Measurements from ENCODE around the gene DNAH10. TPM values are rescaled to one million over a fixed set of nuclear protein-coding genes. Genes with fewer than 3 reads are reported as not detected.

Gene DNAH10
- 0.48 TPM for polyA plus RNA-seq (2013, experiment 1 of 4)
- 0.20 TPM for polyA plus RNA-seq (2013, experiment 2 of 4)
- polyA plus RNA-seq (2013, experiment 3 of 4), result 0.11 TPM
- 0.24 TPM for polyA plus RNA-seq (2013, experiment 4 of 4)

GRCh38 chr12:123761841-123762714 is at the start of gene DNAH10:
Gene DNAH10 (plus strand): TSS chr12:123762301. CDS start chr12:123762337, 36 bp downstream.
- 2 to 3% methylated on average over 105 of the region's 105 CpGs for WGBS, 2 experiments

GRCh38 chr12:123712780-123713319 is 49.3 kb upstream of the DNAH10 start:
- Histone ChIP-seq H3K4me1 (ENCODE audit: control insufficient read depth, insufficient read depth, low read length) (peaks cover 9% of the 10 kb centered on the region), H3K9me3 (ENCODE audit: control insufficient read depth, low read length) (no peaks in the 10 kb centered on the region), H3K27ac (ENCODE audit: insufficient read depth, low read depth, low read length, poor library complexity, severe bottlenecking) (peak overlapping the region; percentile 38), H3K36me3 (ENCODE audit: control insufficient read depth, insufficient read depth, low read length) (no peaks in the 10 kb centered on the region), H3K27me3 (ENCODE audit: control insufficient read depth, insufficient read depth, low read length, poor library complexity, severe bottlenecking) (no peaks in the 10 kb centered on the region), H3K4me3 (ENCODE audit: insufficient read depth, low read depth, low read length) (peak overlapping the region; percentile 77)
- 1 to 2% methylated on average over 26 of the region's 26 CpGs for WGBS, 2 experiments

More at GRCh38 chr12:123761841-123762714, at the start of gene DNAH10:
- Histone ChIP-seq H3K4me1 (ENCODE audit: control insufficient read depth, insufficient read depth, low read length) (peaks cover 2% of the 10 kb centered on the region), H3K27ac (ENCODE audit: insufficient read depth, low read depth, low read length, poor library complexity, severe bottlenecking) (no peak within 1 kb of the TSS), H3K27me3 (ENCODE audit: control insufficient read depth, insufficient read depth, low read length, poor library complexity, severe bottlenecking) (peaks cover 27% of the 10 kb centered on the region), H3K36me3 (ENCODE audit: control insufficient read depth, insufficient read depth, low read length) (no peaks in the 10 kb centered on the region), H3K4me3 (ENCODE audit: insufficient read depth, low read depth, low read length) (peak within 1 kb of the TSS; percentile 37), H3K9me3 (ENCODE audit: control insufficient read depth, low read length) (no peaks in the 10 kb centered on the region)

- Histone ChIP-seq H3K9me3 (ENCODE audit: control insufficient read depth, low read length) (no peaks in the 10 kb centered on the region), H3K36me3 (ENCODE audit: control insufficient read depth, insufficient read depth, low read length) (no peaks in the 10 kb centered on the region), H3K27ac (ENCODE audit: insufficient read depth, low read depth, low read length, poor library complexity, severe bottlenecking) (no peak overlapping the region), H3K27me3 (ENCODE audit: control insufficient read depth, insufficient read depth, low read length, poor library complexity, severe bottlenecking) (no peaks in the 10 kb centered on the region), H3K4me1 (ENCODE audit: control insufficient read depth, insufficient read depth, low read length) (peaks cover 9% of the 10 kb centered on the region), H3K4me3 (ENCODE audit: insufficient read depth, low read depth, low read length) (peak overlapping the region; percentile 77)
- WGBS, 2 experiments, result 78 to 81% methylated on average over 6 of the region's 6 CpGs
These were observed 48.7 kb upstream of the DNAH10 start for GRCh38 chr12:123713398-123713797.

GRCh38 chr12:123713823-123714585 is 48.1 kb upstream of the DNAH10 start:
- Histone ChIP-seq H3K36me3 (ENCODE audit: control insufficient read depth, insufficient read depth, low read length) (no peaks in the 10 kb centered on the region), H3K9me3 (ENCODE audit: control insufficient read depth, low read length) (no peaks in the 10 kb centered on the region), H3K27me3 (ENCODE audit: control insufficient read depth, insufficient read depth, low read length, poor library complexity, severe bottlenecking) (no peaks in the 10 kb centered on the region), H3K4me3 (ENCODE audit: insufficient read depth, low read depth, low read length) (no peak overlapping the region), H3K27ac (ENCODE audit: insufficient read depth, low read depth, low read length, poor library complexity, severe bottlenecking) (no peak overlapping the region), H3K4me1 (ENCODE audit: control insufficient read depth, insufficient read depth, low read length) (peaks cover 9% of the 10 kb centered on the region)
- WGBS, 2 experiments, result 89 to 90% methylated on average over 10 of the region's 10 CpGs

- Histone ChIP-seq H3K36me3 (ENCODE audit: control insufficient read depth, insufficient read depth, low read length) (peaks cover 7% of the 10 kb centered on the region), H3K9me3 (ENCODE audit: control insufficient read depth, low read length) (no peaks in the 10 kb centered on the region), H3K4me3 (ENCODE audit: insufficient read depth, low read depth, low read length) (no peak overlapping the region), H3K4me1 (ENCODE audit: control insufficient read depth, insufficient read depth, low read length) (peaks cover 9% of the 10 kb centered on the region), H3K27me3 (ENCODE audit: control insufficient read depth, insufficient read depth, low read length, poor library complexity, severe bottlenecking) (no peaks in the 10 kb centered on the region), H3K27ac (ENCODE audit: insufficient read depth, low read depth, low read length, poor library complexity, severe bottlenecking) (no peak overlapping the region)
- 86% methylated on average over 2 of the region's 2 CpGs for WGBS, 2 experiments
These were observed 46.9 kb upstream of the DNAH10 start for GRCh38 chr12:123715195-123715594.

- Histone ChIP-seq H3K36me3 (ENCODE audit: control insufficient read depth, insufficient read depth, low read length) (peaks cover 7% of the 10 kb centered on the region), H3K9me3 (ENCODE audit: control insufficient read depth, low read length) (no peaks in the 10 kb centered on the region), H3K27ac (ENCODE audit: insufficient read depth, low read depth, low read length, poor library complexity, severe bottlenecking) (no peak overlapping the region), H3K4me3 (ENCODE audit: insufficient read depth, low read depth, low read length) (no peak overlapping the region), H3K4me1 (ENCODE audit: control insufficient read depth, insufficient read depth, low read length) (peaks cover 9% of the 10 kb centered on the region), H3K27me3 (ENCODE audit: control insufficient read depth, insufficient read depth, low read length, poor library complexity, severe bottlenecking) (no peaks in the 10 kb centered on the region)
- 91 to 94% methylated on average over 3 of the region's 3 CpGs for WGBS, 2 experiments
These were observed 44.8 kb upstream of the DNAH10 start for GRCh38 chr12:123717350-123717749.

GRCh38 chr12:123720141-123720814 is 41.8 kb upstream of the DNAH10 start:
- H3K4me3 ChIP-seq (ENCODE audit: insufficient read depth, low read depth, low read length), result no peak overlapping the region
- no peak overlapping the region for H3K27ac ChIP-seq (ENCODE audit: insufficient read depth, low read depth, low read length, poor library complexity, severe bottlenecking)
- 93 to 94% methylated on average over 5 of the region's 5 CpGs for WGBS, 2 experiments
- H3K27me3 ChIP-seq (ENCODE audit: control insufficient read depth, insufficient read depth, low read length, poor library complexity, severe bottlenecking), result no peaks in the 10 kb centered on the region
- peaks cover 11% of the 10 kb centered on the region for H3K36me3 ChIP-seq (ENCODE audit: control insufficient read depth, insufficient read depth, low read length)
- no peaks in the 10 kb centered on the region for H3K4me1 ChIP-seq (ENCODE audit: control insufficient read depth, insufficient read depth, low read length)
- no peaks in the 10 kb centered on the region for H3K9me3 ChIP-seq (ENCODE audit: control insufficient read depth, low read length)

- Histone ChIP-seq H3K27me3 (ENCODE audit: control insufficient read depth, insufficient read depth, low read length, poor library complexity, severe bottlenecking) (no peaks in the 10 kb centered on the region), H3K4me1 (ENCODE audit: control insufficient read depth, insufficient read depth, low read length) (no peaks in the 10 kb centered on the region), H3K36me3 (ENCODE audit: control insufficient read depth, insufficient read depth, low read length) (peaks cover 11% of the 10 kb centered on the region), H3K9me3 (ENCODE audit: control insufficient read depth, low read length) (no peaks in the 10 kb centered on the region), H3K4me3 (ENCODE audit: insufficient read depth, low read depth, low read length) (no peak overlapping the region), H3K27ac (ENCODE audit: insufficient read depth, low read depth, low read length, poor library complexity, severe bottlenecking) (no peak overlapping the region)
- WGBS, 2 experiments, result 94 to 97% methylated on average over 2 of the region's 2 CpGs
These were observed 40.9 kb upstream of the DNAH10 start for GRCh38 chr12:123721245-123721644.

- no peak overlapping the region for H3K27ac ChIP-seq (ENCODE audit: insufficient read depth, low read depth, low read length, poor library complexity, severe bottlenecking)
- no peaks in the 10 kb centered on the region for H3K9me3 ChIP-seq (ENCODE audit: control insufficient read depth, low read length)
- H3K4me3 ChIP-seq (ENCODE audit: insufficient read depth, low read depth, low read length), result no peak overlapping the region
- H3K36me3 ChIP-seq (ENCODE audit: control insufficient read depth, insufficient read depth, low read length), result peaks cover 26% of the 10 kb centered on the region
- no peaks in the 10 kb centered on the region for H3K4me1 ChIP-seq (ENCODE audit: control insufficient read depth, insufficient read depth, low read length)
- 95 to 96% methylated on average over 7 of the region's 8 CpGs for WGBS, 2 experiments
- no peaks in the 10 kb centered on the region for H3K27me3 ChIP-seq (ENCODE audit: control insufficient read depth, insufficient read depth, low read length, poor library complexity, severe bottlenecking)
These were observed 39.1 kb upstream of the DNAH10 start for GRCh38 chr12:123723011-123723410.
